Upper lobe of left lung (tissue), 4 donors: ENCODE measurements around the gene TMEM229B.

ENCODE experiments used
- EP300 ChIP-seq, 4 donors: sonication (generic); formaldehyde crosslinking; IDR thresholded peaks; one replicate each; pipeline ENCODE4 v1.5.1; 2017; ENCODE audit warnings: antibody characterized with exemption in 4 of 4, control low read depth in 2 of 4
- POLR2A ChIP-seq, 4 donors: fragments of 450-650 bp; IDR thresholded peaks; one replicate each; pipeline ENCODE4 v1.5.1; 2016 to 2017; ENCODE audit warnings: antibody characterized with exemption in 4 of 4, mild to moderate bottlenecking in 2 of 4
- TF ChIP-seq, protein P1 (sequence below), 6 experiments: fragments of 450-650 bp in 4 of 6; fragments of 200-600 bp in 2 of 6; sonication (generic) in 2 of 6; IDR thresholded peaks; one replicate each; pipeline ENCODE4 v1.5.1; 2016 to 2019; ENCODE audit warnings: antibody characterized with exemption in 6 of 6

- no peak for TF ChIP-seq POLR2A (IDR thresholded peaks at IDR 0.05)
- TF ChIP-seq, protein P1, sequence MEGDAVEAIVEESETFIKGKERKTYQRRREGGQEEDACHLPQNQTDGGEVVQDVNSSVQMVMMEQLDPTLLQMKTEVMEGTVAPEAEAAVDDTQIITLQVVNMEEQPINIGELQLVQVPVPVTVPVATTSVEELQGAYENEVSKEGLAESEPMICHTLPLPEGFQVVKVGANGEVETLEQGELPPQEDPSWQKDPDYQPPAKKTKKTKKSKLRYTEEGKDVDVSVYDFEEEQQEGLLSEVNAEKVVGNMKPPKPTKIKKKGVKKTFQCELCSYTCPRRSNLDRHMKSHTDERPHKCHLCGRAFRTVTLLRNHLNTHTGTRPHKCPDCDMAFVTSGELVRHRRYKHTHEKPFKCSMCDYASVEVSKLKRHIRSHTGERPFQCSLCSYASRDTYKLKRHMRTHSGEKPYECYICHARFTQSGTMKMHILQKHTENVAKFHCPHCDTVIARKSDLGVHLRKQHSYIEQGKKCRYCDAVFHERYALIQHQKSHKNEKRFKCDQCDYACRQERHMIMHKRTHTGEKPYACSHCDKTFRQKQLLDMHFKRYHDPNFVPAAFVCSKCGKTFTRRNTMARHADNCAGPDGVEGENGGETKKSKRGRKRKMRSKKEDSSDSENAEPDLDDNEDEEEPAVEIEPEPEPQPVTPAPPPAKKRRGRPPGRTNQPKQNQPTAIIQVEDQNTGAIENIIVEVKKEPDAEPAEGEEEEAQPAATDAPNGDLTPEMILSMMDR (IDR thresholded peaks at IDR 0.05): no peak
- TF ChIP-seq EP300 (IDR thresholded peaks at IDR 0.05): no peak
These were observed 32.0 kb upstream of the TMEM229B start for GRCh38 chr14:67520482-67520881.
